ENCODE measurements around the gene FAIM.

DNA sequence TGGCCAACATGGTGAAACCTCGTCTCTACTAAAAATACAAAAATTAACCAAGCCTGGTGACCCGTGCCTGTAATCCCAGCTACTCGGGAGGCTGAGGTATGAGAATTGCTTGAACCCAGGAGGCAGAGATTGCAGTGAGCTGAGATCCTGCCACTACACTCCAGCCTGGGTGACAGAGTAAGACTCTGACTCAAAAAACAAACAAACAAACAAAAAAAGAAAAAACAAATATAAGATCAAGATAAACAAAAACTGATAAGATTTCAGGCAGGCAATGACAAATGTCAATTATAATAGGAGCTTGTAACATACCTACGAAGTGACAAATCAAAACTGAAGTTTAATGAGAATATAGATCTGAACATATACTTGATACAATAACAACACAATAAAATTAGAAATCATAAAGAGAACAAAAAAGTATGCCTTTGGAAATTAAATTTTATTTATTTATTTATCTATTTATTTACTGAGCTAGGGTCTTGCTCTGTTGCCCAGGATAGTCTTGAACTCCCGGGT lies 70.4 kb downstream of the FAIM start:
- TF ChIP-seq, protein P1, sequence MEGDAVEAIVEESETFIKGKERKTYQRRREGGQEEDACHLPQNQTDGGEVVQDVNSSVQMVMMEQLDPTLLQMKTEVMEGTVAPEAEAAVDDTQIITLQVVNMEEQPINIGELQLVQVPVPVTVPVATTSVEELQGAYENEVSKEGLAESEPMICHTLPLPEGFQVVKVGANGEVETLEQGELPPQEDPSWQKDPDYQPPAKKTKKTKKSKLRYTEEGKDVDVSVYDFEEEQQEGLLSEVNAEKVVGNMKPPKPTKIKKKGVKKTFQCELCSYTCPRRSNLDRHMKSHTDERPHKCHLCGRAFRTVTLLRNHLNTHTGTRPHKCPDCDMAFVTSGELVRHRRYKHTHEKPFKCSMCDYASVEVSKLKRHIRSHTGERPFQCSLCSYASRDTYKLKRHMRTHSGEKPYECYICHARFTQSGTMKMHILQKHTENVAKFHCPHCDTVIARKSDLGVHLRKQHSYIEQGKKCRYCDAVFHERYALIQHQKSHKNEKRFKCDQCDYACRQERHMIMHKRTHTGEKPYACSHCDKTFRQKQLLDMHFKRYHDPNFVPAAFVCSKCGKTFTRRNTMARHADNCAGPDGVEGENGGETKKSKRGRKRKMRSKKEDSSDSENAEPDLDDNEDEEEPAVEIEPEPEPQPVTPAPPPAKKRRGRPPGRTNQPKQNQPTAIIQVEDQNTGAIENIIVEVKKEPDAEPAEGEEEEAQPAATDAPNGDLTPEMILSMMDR (IDR thresholded peaks at IDR 0.05), result no peak
- TF ChIP-seq, protein P2, sequence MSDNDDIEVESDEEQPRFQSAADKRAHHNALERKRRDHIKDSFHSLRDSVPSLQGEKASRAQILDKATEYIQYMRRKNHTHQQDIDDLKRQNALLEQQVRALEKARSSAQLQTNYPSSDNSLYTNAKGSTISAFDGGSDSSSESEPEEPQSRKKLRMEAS (IDR thresholded peaks at IDR 0.05), result no peak
- TF ChIP-seq KDM1A (IDR thresholded peaks at IDR 0.05; ENCODE audit: low read depth) (no peak), SMC3 (IDR thresholded peaks at IDR 0.05) (no peak), CBX2 (IDR thresholded peaks at IDR 0.05; ENCODE audit: borderline replicate concordance, low read depth) (no peak)
